ENCODE measurements around the gene SLC10A1.
"Not testable (repeated sequence)": the region's sequence is repeated elsewhere in the genome, so short reads cannot be mapped to it uniquely, and the experiment has no call there.

Gene SLC10A1

DNA sequence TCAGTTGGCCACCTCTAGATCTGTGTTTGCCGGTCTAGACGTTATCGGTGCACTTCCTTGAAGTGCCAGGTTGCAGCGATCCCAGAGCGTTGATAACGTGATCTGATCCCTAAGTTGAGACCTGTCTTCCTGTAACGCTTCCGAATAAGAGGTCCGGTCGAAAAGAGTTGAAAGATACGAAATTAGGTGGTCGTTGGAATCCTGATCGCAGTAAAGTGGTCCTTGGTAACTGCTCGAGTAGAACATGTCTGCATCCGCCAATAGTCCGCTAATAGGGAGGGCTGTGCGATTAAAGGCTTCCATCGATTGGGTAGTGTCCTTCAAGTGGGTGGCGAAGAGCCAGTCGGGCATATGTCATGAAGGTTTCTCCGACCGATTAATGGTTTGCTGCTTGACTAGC lies 27.4 kb downstream of the SLC10A1 start:
- DNase-seq (ENCODE audit: low spot score), result no peak

GRCh38 chr14:69768873-69769272 lies 28.2 kb downstream of the SLC10A1 start:
- no peak for DNase-seq (ENCODE audit: low spot score)

- peak; percentile 71 for DNase-seq (ENCODE audit: low spot score)
Measured at GRCh38 chr14:69767369-69767999, 29.6 kb downstream of the SLC10A1 start.

DNA sequence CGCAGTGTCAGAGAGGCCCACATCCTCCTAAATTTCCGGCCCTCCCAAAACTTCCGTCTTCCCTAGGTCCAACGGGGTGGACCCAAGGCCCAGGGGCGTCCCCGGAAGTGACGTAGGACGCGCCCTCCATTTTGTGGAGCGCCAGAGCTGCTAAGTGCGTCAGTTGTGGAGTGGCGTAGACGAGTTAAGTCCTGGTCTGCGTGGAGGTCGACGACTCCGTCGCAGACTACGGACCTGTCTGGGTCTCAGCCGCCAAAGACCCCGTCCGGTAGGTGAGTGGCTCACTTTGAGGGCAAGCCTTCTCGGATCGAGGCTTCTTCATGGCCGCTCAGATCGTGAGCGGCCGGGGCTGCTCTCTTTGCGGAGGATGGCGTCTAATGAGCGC lies 30.1 kb downstream of the SLC10A1 start, which contains the start of gene SRSF5:
TSS of gene SRSF5 (plus strand) at position 159 of the 385 bp plus-strand sequence. CDS start 1,015 bp downstream, outside the sequence.
- peak; percentile 82 for DNase-seq (ENCODE audit: low spot score)

GRCh38 chr14:69763761-69764510 lies 33.1 kb downstream of the SLC10A1 start:
- no peak for DNase-seq (ENCODE audit: low spot score)

GRCh38 chr14:69760810-69761209 lies 36.2 kb downstream of the SLC10A1 start:
- DNase-seq (ENCODE audit: low spot score), result no peak

DNA sequence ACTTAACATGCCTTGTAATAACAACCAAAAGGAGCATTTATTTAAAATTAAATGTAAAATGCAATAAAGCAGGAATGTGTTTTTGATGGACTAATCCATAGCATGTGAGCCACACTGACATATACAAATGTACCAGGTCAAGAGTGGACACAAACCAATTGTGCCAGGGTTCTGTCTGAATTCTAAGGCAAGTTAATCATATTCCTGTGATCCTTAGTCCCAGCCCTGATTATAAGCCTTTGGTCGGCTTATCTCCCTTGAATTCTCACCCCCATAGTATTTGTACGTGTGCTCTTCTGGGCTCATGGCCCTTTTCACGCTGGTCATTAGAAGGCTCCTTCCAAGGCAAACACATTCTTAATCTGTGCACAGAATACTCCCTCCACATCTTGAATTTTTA lies 40.7 kb downstream of the SLC10A1 start:
- DNase-seq (ENCODE audit: low spot score), result no peak

GRCh38 chr14:69755784-69756183 lies 41.3 kb downstream of the SLC10A1 start:
- no peak for DNase-seq (ENCODE audit: low spot score)

DNA sequence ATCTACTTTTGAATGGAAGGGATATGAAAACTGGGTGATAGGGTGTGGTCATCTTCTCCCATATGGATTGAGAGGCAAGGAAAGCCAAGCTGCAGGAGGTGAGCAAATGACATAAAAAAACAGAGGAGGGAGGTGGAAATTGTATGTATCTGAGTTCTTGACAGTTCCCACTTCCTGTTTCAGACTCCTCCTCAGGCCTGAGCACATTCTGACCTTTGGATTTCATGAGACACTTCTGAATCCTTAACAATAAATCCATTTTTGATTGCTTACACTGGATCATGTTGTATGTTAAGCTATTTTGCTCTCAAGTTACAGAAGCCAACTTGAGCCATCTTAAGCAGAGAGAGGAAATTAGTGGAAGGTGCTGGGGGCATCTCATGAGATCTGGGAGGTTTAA lies 41.7 kb downstream of the SLC10A1 start:
- DNase-seq (ENCODE audit: low spot score), result no peak

DNA sequence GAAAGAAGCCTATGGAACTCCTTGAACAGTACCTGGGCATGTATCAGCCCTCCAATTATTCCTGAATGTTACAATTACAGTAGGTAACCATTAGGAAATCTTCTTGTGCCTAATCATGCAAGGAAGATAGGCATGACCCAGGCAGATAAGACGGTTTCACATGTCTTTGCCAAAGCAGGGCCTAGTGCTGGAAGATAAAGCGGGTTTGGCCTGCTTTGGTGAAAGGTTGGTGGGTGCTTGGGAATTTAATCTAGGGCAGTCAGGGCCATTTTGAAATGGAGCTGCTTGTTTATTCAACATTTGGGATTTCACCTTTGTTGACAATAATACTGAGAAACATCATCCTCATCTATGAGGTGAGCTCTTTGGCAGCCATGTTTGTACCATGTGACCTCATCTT lies 42.6 kb downstream of the SLC10A1 start:
- DNase-seq (ENCODE audit: low spot score), result no peak

DNA sequence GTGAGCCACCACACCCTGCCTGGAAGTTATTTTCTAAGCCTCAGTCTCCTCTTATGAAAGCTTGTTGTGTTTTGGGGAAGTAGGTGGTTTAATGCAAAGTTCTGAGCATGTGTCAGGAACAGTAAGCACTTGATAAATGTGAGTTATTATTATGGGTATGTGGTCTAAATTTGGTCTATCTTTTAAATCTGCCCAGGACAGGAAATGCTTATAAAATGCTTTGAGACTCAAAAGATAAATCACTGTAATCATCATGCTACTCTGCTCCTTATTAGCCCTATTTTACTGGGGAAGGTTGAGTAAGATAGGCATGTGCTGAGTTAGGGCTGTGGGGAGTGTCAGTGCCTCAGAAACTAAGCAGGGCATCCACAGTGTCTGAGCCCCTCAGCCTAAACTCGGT lies 43.2 kb downstream of the SLC10A1 start:
- no peak for DNase-seq (ENCODE audit: low spot score)

- no peak for DNase-seq (ENCODE audit: low spot score)
Measured at GRCh38 chr14:69752773-69753172, 44.3 kb downstream of the SLC10A1 start.

DNA sequence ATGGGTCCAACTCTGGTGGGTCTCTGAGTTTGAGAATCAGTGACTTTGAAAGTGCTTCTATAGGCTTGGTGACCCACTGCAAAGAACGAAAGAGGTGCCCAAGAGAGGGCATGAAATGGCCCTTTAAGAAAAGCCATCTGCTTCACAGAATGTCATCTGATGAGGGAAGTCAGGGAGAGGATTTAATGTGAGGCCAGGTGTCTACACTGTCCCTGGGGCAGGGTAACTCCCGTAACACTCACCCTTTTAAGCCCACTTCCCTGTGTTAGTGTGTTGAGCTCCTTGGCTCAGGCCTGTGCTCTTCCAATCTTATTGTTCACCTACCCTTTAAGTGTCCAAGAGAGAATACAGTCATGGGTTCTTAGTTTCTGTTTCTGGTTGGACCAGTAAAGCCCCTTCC lies 46.5 kb downstream of the SLC10A1 start:
- no peak for DNase-seq (ENCODE audit: low spot score)

- peak; percentile 23 for DNase-seq (ENCODE audit: low spot score)
Measured at GRCh38 chr14:69749956-69750355, 47.1 kb downstream of the SLC10A1 start.

DNA sequence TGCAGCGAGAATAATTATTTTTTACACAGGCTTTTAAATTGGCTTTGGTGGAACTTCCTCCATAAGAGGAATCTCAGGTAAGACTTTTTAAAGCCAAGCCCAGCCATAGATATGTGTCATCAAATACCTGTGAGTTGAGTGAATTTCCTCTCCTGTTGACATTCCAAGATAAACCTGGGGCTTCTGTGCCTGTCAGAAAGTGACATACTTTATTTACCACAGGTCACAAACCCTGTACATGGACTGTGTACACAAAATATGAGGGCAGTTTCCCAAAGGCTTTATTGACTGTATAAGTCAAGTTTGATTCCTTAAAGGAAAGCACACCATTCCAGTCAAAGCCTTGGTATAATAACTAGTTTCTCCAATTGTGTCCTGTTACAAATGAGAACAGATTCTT lies 56.0 kb downstream of the SLC10A1 start:
- no peak for DNase-seq (ENCODE audit: low spot score)

DNA sequence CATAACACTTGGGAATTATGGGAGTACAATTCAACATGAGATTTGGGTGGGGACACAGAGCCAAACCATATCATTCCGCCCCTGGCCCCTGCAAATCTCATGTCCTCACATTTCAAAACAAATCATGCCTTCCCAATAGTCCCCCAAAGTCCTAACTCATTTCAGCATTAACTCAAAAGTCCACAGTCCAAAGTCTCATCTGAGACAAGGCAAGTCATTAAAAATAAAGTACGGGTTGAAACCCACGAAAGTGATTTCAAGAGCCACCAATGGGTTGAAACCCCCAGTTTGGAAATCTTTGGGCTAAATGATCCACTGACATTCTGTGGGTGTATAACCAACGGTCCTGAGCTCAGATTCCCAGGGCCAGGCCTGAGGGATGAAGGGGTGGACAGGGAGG lies 60.6 kb downstream of the SLC10A1 start:
- not testable (repeated sequence) for DNase-seq (ENCODE audit: low spot score)

DNA sequence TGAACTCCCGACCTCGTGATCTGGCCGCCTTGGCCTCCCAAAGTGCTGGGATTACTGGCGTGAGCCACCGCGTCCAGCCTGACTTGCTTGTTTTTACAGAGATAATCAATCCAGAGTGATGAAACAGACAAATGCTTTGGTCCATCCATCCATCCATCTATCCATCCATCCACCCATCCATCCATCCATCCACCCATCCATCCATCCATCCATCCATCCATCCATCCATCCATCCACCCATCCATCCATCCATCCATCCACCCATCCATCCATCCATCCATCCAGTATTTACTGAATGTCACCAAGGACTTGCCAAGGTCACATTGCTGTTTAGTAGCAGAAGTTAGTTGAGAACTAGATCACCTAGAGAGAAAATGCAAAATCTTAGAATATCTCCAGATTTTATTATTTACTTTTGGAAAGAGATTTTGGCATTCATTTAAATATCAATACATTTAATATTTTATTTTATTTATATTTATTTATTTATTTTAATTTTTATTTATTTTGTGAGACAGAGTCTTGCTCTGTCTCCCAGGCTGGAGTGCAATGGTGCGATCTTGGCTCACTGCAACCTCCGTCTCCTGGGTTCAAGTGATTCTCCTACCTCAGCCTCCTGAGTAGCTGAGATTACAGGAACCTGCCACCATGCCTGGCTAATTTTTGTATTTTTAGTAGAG lies 65.0 kb downstream of the SLC10A1 start:
- DNase-seq (ENCODE audit: low spot score), result not testable (repeated sequence)

DNA sequence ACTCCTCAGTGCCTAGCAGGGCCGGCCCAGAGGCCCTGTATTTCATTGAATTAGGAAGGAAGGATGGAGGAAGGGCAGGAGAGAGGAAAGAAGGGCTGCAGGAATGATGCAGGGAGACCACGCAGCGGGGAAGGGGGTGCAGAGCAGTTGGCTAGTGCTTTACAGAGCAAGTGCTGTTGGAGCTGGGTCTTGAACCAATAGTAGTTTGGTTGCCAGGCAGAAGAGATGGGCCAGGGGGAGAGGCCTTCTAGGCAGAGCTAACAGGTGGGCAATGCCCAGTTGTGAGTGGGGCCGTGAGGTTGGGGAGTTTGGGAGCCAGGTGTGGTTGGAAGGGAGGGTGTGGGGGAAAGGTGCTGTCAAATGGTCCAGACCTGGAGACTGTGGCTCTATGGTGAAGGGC lies 69.2 kb downstream of the SLC10A1 start:
- DNase-seq (ENCODE audit: low spot score), result no peak

DNA sequence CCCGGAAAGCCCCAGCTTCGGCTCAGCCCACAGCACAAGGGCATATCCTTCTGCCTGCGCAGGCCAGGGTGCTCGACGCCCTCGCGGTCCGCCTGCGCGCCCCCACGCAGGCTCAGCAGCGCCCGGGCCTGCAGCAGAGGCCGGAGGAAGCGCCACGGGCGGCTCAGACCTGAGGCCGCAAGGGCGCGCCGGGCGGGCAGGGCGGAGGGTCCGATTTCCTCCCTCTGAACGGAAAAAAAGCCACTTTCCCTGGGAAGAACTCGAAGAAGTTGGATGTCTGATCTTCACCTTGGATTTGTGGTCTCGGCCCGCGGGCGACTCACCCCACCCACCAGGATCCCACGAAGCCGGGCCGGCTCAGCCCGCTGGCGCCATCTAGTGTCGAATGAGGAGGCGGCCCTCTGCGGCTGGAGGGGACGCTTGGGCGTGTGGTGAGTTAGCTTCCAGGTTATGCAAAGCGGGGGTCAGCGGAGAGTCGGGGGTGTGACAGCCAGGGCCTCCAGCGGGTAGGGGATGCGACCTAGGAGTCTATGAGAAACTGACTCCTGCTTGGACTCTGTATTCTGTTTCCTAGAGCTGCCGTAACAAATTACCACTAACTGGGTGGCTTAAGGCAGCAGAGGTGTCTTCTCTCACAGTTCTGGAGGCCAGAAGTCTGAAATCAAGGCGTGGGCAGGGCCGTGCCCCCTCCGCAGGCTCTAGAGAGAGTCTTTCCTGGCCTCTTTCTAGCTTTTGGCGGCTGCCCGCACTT lies 70.1 kb downstream of the SLC10A1 start:
- peak; percentile 72 for DNase-seq (ENCODE audit: low spot score)
